Left renal pelvis (tissue), 4 donors: ENCODE results near the gene CRYBA4. TPM values are rescaled to one million over a fixed set of nuclear protein-coding genes. Genes with fewer than 3 reads are reported as not detected.

ENCODE experiments used
- DNase-seq, 4 donors: peaks; one replicate each; pipeline ENCODE4 v3.0.0-alpha.2; 2013; ENCODE audit warnings: low read depth in 4 of 4, low spot score in 3 of 4
- polyA plus RNA-seq, 4 donors: library from polyadenylated mRNA; unstranded; fragments of 120-200 nt; gene quantifications; one replicate each; pipeline ENCODE4 v1.2.1, GENCODE V29; 2013; ENCODE audit not compliant: insufficient read length in 4 of 4

Gene CRYBA4
- polyA plus RNA-seq, 4 donors, result not detected

GRCh38 chr22:26620197-26620596 is 1.6 kb upstream of the CRYBA4 start:
- no peak for DNase-seq

GRCh38 chr22:26623984-26624383 is 2.2 kb downstream of the CRYBA4 start:
- no peak for DNase-seq

- DNase-seq, result no peak
These were observed 3.0 kb downstream of the CRYBA4 start for GRCh38 chr22:26624803-26625202.

GRCh38 chr22:26629988-26630761 is 8.4 kb downstream of the CRYBA4 start:
- no peak for DNase-seq

- DNase-seq, result no peak
These were observed 9.5 kb downstream of the CRYBA4 start for GRCh38 chr22:26631282-26631681.

GRCh38 chr22:26632422-26633155 is 10.8 kb downstream of the CRYBA4 start:
- no peak for DNase-seq

GRCh38 chr22:26634189-26634588 is 12.4 kb downstream of the CRYBA4 start:
- no peak for DNase-seq

GRCh38 chr22:26635117-26635516 is 13.4 kb downstream of the CRYBA4 start:
- no peak for DNase-seq

GRCh38 chr22:26636296-26636695 is 14.5 kb downstream of the CRYBA4 start:
- no peak for DNase-seq

GRCh38 chr22:26642465-26643417 is 21.0 kb downstream of the CRYBA4 start:
- no peak for DNase-seq

GRCh38 chr22:26643418-26644100 is 21.8 kb downstream of the CRYBA4 start:
- DNase-seq, result no peak

GRCh38 chr22:26646158-26646557 is 24.4 kb downstream of the CRYBA4 start:
- no peak for DNase-seq

- no peak for DNase-seq
These were observed 26.3 kb downstream of the CRYBA4 start for GRCh38 chr22:26648011-26648497.

GRCh38 chr22:26648528-26649388 is 27.0 kb downstream of the CRYBA4 start:
- DNase-seq, result no peak

GRCh38 chr22:26650722-26651421 is 29.1 kb downstream of the CRYBA4 start:
- DNase-seq, result no peak

GRCh38 chr22:26651815-26652214 is 30.1 kb downstream of the CRYBA4 start:
- DNase-seq, result no peak

GRCh38 chr22:26656891-26657851 is 35.4 kb downstream of the CRYBA4 start, which contains the start of gene MIAT:
MIAT (plus strand) TSS chr22:26657588.
- no peak for DNase-seq
